Tibial nerve (tissue), 4 donors: ENCODE data around the gene ANKFN1. TPM values are rescaled to one million over a fixed set of nuclear protein-coding genes. Genes with fewer than 3 reads are reported as not detected.
A peak's percentile ranks its signal among the peaks of the same experiment; 100 is the strongest.

Experiments used
- DNase-seq, 2 donors: peaks; one replicate each; pipeline ENCODE4 v3.0.0-alpha.2; 2019; ENCODE audit warnings: low spot score in 2 of 2
- H3K27ac ChIP-seq, 4 donors: fragments of 200-600 bp; sonication (generic) in 3 of 4; one replicate each; pipeline ENCODE4 v1.5.1; 2017 to 2019; ENCODE audit warnings: mild to moderate bottlenecking in 1 of 4
- H3K27me3 ChIP-seq, 2 donors: fragments of 200-600 bp; sonication (generic) in 1 of 2; one replicate each; pipeline versions ENCODE4 v1.5.1 to v1.6.0; 2017 to 2019
- H3K36me3 ChIP-seq, 3 donors: fragments of 200-600 bp; sonication (generic); one replicate each; pipeline ENCODE4 v1.5.1; 2018 to 2019
- H3K4me1 ChIP-seq, 4 donors: fragments of 200-600 bp; sonication (generic) in 3 of 4; one replicate each; pipeline ENCODE4 v1.5.1; 2017 to 2019
- H3K4me3 ChIP-seq, 4 donors: fragments of 200-600 bp; sonication (generic) in 3 of 4; one replicate each; pipeline ENCODE4 v1.5.1; 2017 to 2019; ENCODE audit warnings: mild to moderate bottlenecking in 1 of 4, moderate library complexity in 1 of 4
- H3K9me3 ChIP-seq, 4 donors: fragments of 200-600 bp; sonication (generic) in 3 of 4; one replicate each; pipeline ENCODE4 v1.5.1; 2017 to 2019
- CTCF ChIP-seq, 5 experiments: fragments of 200-600 bp in 3 of 5; fragments of 450-650 bp in 2 of 5; sonication (generic) in 3 of 5; IDR thresholded peaks; one replicate each; pipeline ENCODE4 v1.5.1; 2016 to 2019; ENCODE audit warnings: antibody characterized with exemption in 5 of 5, mild to moderate bottlenecking in 3 of 5, moderate library complexity in 2 of 5
- EP300 ChIP-seq, 2 donors: sonication (generic); formaldehyde crosslinking; IDR thresholded peaks; one replicate each; pipeline ENCODE4 v1.6.1; 2017; ENCODE audit warnings: antibody characterized with exemption in 2 of 2, mild to moderate bottlenecking in 1 of 2
- POLR2A ChIP-seq, 2 donors: fragments of 450-650 bp; IDR thresholded peaks; one replicate each; pipeline ENCODE4 v1.6.1; 2017; ENCODE audit warnings: antibody characterized with exemption in 2 of 2, mild to moderate bottlenecking in 2 of 2, moderate library complexity in 2 of 2
- WGBS, 2 donors: methylation state at CpG; one replicate each; pipeline ENCODE4 v1.1.5; 2018; 5-methylcytosine and 5-hydroxymethylcytosine counted together
- total RNA-seq, 4 donors: library from RNA; depleted of rRNA; stranded (reverse); fragments of >200 nt; gene quantifications; one replicate each; pipeline ENCODE4 v1.1.0, GENCODE V29; 2016

ANKFN1 gene
- total RNA-seq, 4 donors from 2014 or later, result 0.63 to 6.5 (median 2.1) TPM; not detected in 1

DNA sequence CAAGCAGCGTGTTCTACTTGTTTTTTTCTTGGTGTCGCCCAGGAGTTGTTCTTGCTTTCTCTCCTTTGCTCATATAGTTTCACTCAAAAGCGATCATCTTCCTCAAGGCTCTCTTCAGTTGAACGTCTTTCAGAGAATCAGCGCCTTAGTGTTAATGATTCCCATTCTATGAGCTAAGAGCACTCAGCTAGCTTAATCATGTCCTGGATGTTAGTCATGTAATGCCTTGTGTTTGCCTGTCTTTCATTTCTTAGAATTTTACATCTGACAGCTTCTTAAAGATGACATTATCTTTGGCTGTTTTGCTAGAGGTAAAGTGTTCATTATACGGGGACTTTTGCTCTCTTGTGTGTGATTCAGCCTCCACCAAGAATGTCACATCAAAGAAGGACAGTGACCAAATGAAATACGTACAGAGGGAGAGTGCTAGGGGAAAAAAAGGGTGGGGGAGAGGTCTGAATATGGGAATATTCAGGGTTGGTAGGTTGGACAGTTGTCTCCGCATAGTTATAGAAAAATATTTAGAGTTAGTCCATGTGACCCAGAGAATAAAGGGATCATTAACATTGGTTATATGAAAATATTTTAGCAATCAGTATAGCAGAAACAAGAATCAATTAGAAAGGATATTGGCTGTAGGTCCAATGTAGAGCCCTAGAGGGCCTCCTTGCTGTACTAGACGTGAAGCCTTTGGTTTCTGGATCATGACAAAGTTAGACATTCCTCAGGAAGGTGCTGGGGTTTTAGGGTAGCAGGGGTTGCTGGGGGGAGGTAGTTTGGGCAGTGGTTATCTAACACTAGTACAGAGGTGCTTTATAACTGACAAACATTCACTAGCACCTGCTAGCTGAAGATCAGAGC is 31.9 kb upstream of the ANKFN1 start:
- Histone ChIP-seq H3K9me3 (no peaks in the 10 kb centered on the region), H3K4me3 (no peak overlapping the region), H3K27me3 (no peaks in the 10 kb centered on the region), H3K36me3 (no peaks in the 10 kb centered on the region), H3K27ac (no peak overlapping the region), H3K4me1 (peaks cover 0 to 2% (median 0%) of the 10 kb centered on the region in 4 donors)
- no peak for DNase-seq
- 77 to 78% methylated on average over 9 of the region's 9 CpGs for WGBS, 2 donors
- no peak for TF ChIP-seq EP300 (IDR thresholded peaks at IDR 0.05)
- TF ChIP-seq POLR2A (IDR thresholded peaks at IDR 0.05), result no peak
- TF ChIP-seq CTCF (IDR thresholded peaks at IDR 0.05), result no peak

- no peaks in the 10 kb centered on the region for H3K9me3 ChIP-seq
- H3K36me3 ChIP-seq, result no peaks in the 10 kb centered on the region
- peak in 1 of 2 donors; percentile 46 for DNase-seq
- H3K27me3 ChIP-seq, result no peaks in the 10 kb centered on the region
- peak overlapping the region in 1 of 4 donors; percentile 17 for H3K27ac ChIP-seq
- WGBS, 2 donors, result 39 to 44% methylated on average over 14 of the region's 14 CpGs
- TF ChIP-seq CTCF (IDR thresholded peaks at IDR 0.05), result peak in 3 of 5 experiments; percentile 17 to 37 (median 33)
- peak in 1 of 2 donors; percentile 47 for TF ChIP-seq EP300 (IDR thresholded peaks at IDR 0.05)
- TF ChIP-seq POLR2A (IDR thresholded peaks at IDR 0.05), result no peak
- no peak overlapping the region for H3K4me3 ChIP-seq
- peaks cover 0 to 4% (median 0%) of the 10 kb centered on the region in 4 donors for H3K4me1 ChIP-seq
Observed at GRCh38 chr17:56125830-56126819, 27.1 kb upstream of the ANKFN1 start.

GRCh38 chr17:56130026-56130425 is 23.2 kb upstream of the ANKFN1 start:
- Histone ChIP-seq H3K27ac (no peak overlapping the region), H3K4me3 (no peak overlapping the region), H3K36me3 (no peaks in the 10 kb centered on the region), H3K9me3 (no peaks in the 10 kb centered on the region), H3K27me3 (no peaks in the 10 kb centered on the region), H3K4me1 (peaks cover 0 to 4% (median 0%) of the 10 kb centered on the region in 4 donors)
- WGBS, 2 donors, result 58 to 75% methylated on average over 9 of the region's 9 CpGs
- no peak for DNase-seq
- TF ChIP-seq EP300 (IDR thresholded peaks at IDR 0.05) (no peak), POLR2A (IDR thresholded peaks at IDR 0.05) (no peak), CTCF (IDR thresholded peaks at IDR 0.05) (no peak)

GRCh38 chr17:56130631-56131030 is 22.6 kb upstream of the ANKFN1 start:
- peaks cover 0 to 4% (median 0%) of the 10 kb centered on the region in 4 donors for H3K4me1 ChIP-seq
- H3K36me3 ChIP-seq, result no peaks in the 10 kb centered on the region
- TF ChIP-seq EP300 (IDR thresholded peaks at IDR 0.05) (no peak), POLR2A (IDR thresholded peaks at IDR 0.05) (no peak), CTCF (IDR thresholded peaks at IDR 0.05) (no peak)
- H3K27me3 ChIP-seq, result no peaks in the 10 kb centered on the region
- no peak overlapping the region for H3K4me3 ChIP-seq
- 88 to 92% methylated on average over 1 of the region's 1 CpG for WGBS, 2 donors
- H3K9me3 ChIP-seq, result no peaks in the 10 kb centered on the region
- no peak overlapping the region for H3K27ac ChIP-seq
- no peak for DNase-seq
